HepG2 (cell line): ENCODE results near the gene AGBL1. TPM values are rescaled to one million over a fixed set of nuclear protein-coding genes. Genes with fewer than 3 reads are reported as not detected.

Experiments
- ATAC-seq: fragments of 200-7000 bp; cut with Tn5 transposase; 3 replicates; pipeline ENCODE4 v1.9.1; 2020; ENCODE audit warnings: mild to moderate bottlenecking, moderate library complexity
- BruUV-seq: library from RNA; stranded (reverse); fragments of 400-500 nt; replicated peaks from 2 replicates; lab custom pipeline; 2021; lab: Mats Ljungman, UMichigan
- CTCF ChIA-PET: fragments of 300-600 bp; formaldehyde crosslinking; extraction: SDS; loops from one replicate; lab custom pipeline; 2021; ENCODE audit warnings: low total read pairs, inconsistent platforms, low intra/inter-chr PET ratio; lab: Yijun Ruan, JAX
- POLR2A ChIA-PET: fragments of 350-600 bp; sonication (Branson Sonifier 250); formaldehyde crosslinking; loops from one replicate; lab custom pipeline; 2020; ENCODE audit warnings: antibody characterized with exemption, inconsistent platforms; lab: Yijun Ruan, JAX
- DNase-seq: peaks from one replicate; pipeline ENCODE4 v3.0.0-alpha.2; 2015; ENCODE audit warnings: low spot score
- FAIRE-seq: peaks from 3 replicates; lab custom pipeline; 2011; peaks lifted over from hg19 to GRCh38; lab: Jason Lieb, UNC
- H2AFZ ChIP-seq: one replicate; pipeline ENCODE4 v1.6.1; 2011; ENCODE audit warnings: low read length, inconsistent platforms
- H3K27ac ChIP-seq: fragments of 300-600 bp; 3 replicates; pipeline ENCODE4 v1.8.0; 2011; ENCODE audit warnings: mixed run types, mild to moderate bottlenecking, mixed read lengths, low read length, inconsistent platforms; ENCODE audit not compliant: insufficient read depth; ENCODE audit errors: extremely low read length
- H3K27me3 ChIP-seq, 2 experiments: fragments of 200-600 bp in 1 of 2; 2 replicates in 1 of 2; 3 replicates in 1 of 2; pipeline versions ENCODE4 v1.6.0 to v1.8.0; 2011; ENCODE audit warnings: low read length in 2 of 2, mild to moderate bottlenecking in 2 of 2, moderate library complexity in 2 of 2, inconsistent platforms in 1 of 2; ENCODE audit not compliant: insufficient read depth in 2 of 2, control insufficient read depth in 1 of 2
- H3K36me3 ChIP-seq, 2 experiments: fragments of 200-600 bp in 1 of 2; replicated peaks in 1 of 2; 2 replicates in 1 of 2; 3 replicates in 1 of 2; pipeline versions ENCODE4 v1.5.1 to v1.8.0; 2011; ENCODE audit warnings: low read length in 2 of 2, inconsistent platforms in 1 of 2; ENCODE audit not compliant: insufficient read depth in 2 of 2, control insufficient read depth in 1 of 2
- H3K4me1 ChIP-seq: 2 replicates; pipeline ENCODE4 v1.5.1; 2012; ENCODE audit warnings: low read length, inconsistent platforms; ENCODE audit not compliant: insufficient read depth
- H3K4me2 ChIP-seq: 2 replicates; pipeline ENCODE4 v1.6.0; 2011; ENCODE audit warnings: low read depth, low read length, inconsistent platforms
- H3K4me3 ChIP-seq, 3 experiments: fragments of 200-600 bp in 1 of 3; sonication (generic), shearing (Covaris generic) in 1 of 3; replicated peaks in 1 of 3; 2 replicates each; pipeline ENCODE4 v1.5.1; 2011 to 2016; ENCODE audit warnings: low read length in 3 of 3, inconsistent platforms in 2 of 3, low read depth in 2 of 3, mild to moderate bottlenecking in 2 of 3, control low read depth in 1 of 3, mixed read lengths in 1 of 3; ENCODE audit not compliant: insufficient read depth in 1 of 3
- H3K79me2 ChIP-seq: one replicate; pipeline ENCODE4 v1.6.1; 2011; ENCODE audit warnings: low read length, inconsistent platforms; ENCODE audit not compliant: insufficient read depth
- H3K9ac ChIP-seq: 2 replicates; pipeline ENCODE4 v1.6.0; 2011; ENCODE audit warnings: mild to moderate bottlenecking, low read depth, low read length, inconsistent platforms; ENCODE audit not compliant: insufficient read depth
- H3K9me3 ChIP-seq: 2 replicates; pipeline ENCODE4 v1.5.1; 2012; ENCODE audit warnings: mild to moderate bottlenecking, low read length
- H4K20me1 ChIP-seq: 2 replicates; pipeline ENCODE4 v1.6.0; 2011; ENCODE audit warnings: inconsistent platforms, mild to moderate bottlenecking, low read length, moderate library complexity; ENCODE audit not compliant: insufficient read depth
- ARID5B ChIP-seq: IDR thresholded peaks from 2 replicates; pipeline ENCODE4 v1.4.0; 2020; ENCODE audit warnings: mild to moderate bottlenecking, missing genetic modification reagents
- FOXC1 ChIP-seq: sonication (generic); formaldehyde crosslinking; IDR thresholded peaks from 2 replicates; pipeline ENCODE4 v1.8.0; 2022; ENCODE audit warnings: mild to moderate bottlenecking, missing genetic modification reagents, borderline replicate concordance
- KDM1A ChIP-seq: IDR thresholded peaks from 2 replicates; pipeline ENCODE4 v1.6.1; 2016; ENCODE audit warnings: missing compliant biosample characterization
- REXO4 ChIP-seq: sonication (generic); formaldehyde crosslinking; IDR thresholded peaks from 2 replicates; pipeline ENCODE4 v1.8.0; 2022; ENCODE audit warnings: missing genetic modification reagents, mild to moderate bottlenecking, borderline replicate concordance
- SAFB2 ChIP-seq: sonication (generic); formaldehyde crosslinking; IDR thresholded peaks from 2 replicates; pipeline ENCODE4 v1.5.1; 2020; ENCODE audit warnings: missing genetic modification reagents, low read depth, mild to moderate bottlenecking, borderline replicate concordance
- SALL1 ChIP-seq: sonication (generic); formaldehyde crosslinking; IDR thresholded peaks from 2 replicates; pipeline ENCODE4 v1.8.0; 2022; ENCODE audit warnings: mild to moderate bottlenecking, missing genetic modification reagents
- TBP ChIP-seq: sonication (generic); formaldehyde crosslinking; IDR thresholded peaks from 2 replicates; pipeline ENCODE4 v1.5.0; 2020; ENCODE audit warnings: missing genetic modification reagents
- ZBTB49 ChIP-seq: sonication (generic); formaldehyde crosslinking; IDR thresholded peaks from 2 replicates; pipeline ENCODE4 v1.4.0; 2020; ENCODE audit warnings: missing genetic modification reagents, borderline replicate concordance
- ZFP90 ChIP-seq: sonication (generic); formaldehyde crosslinking; IDR thresholded peaks from 2 replicates; pipeline ENCODE4 v1.8.0; 2022; ENCODE audit warnings: missing genetic modification reagents, mild to moderate bottlenecking, inconsistent platforms, borderline replicate concordance
- ZMAT5 ChIP-seq: sonication (generic); formaldehyde crosslinking; IDR thresholded peaks from 2 replicates; pipeline ENCODE4 v1.5.0; 2020; ENCODE audit warnings: mild to moderate bottlenecking, low read depth, missing genetic modification reagents, borderline replicate concordance
- ZNF468 ChIP-seq: sonication (generic); formaldehyde crosslinking; IDR thresholded peaks from 2 replicates; pipeline ENCODE4 v1.8.0; 2022; ENCODE audit warnings: mild to moderate bottlenecking, moderate library complexity, missing genetic modification reagents
- ZNF687 ChIP-seq: sonication (generic); formaldehyde crosslinking; IDR thresholded peaks from 2 replicates; pipeline ENCODE4 v1.5.1; 2020; ENCODE audit warnings: mild to moderate bottlenecking, missing genetic modification reagents, moderate library complexity
- ZNF747 ChIP-seq: sonication (generic); formaldehyde crosslinking; IDR thresholded peaks from 2 replicates; pipeline ENCODE4 v1.8.1; 2023; ENCODE audit warnings: missing genetic modification reagents, mild to moderate bottlenecking, borderline replicate concordance
- in situ Hi-C: cut with HindIII; loops from 2 replicates; pipeline ENCODE4 v1.10.0; 2017; ENCODE audit warnings: low pct_unique_long_range_greater_than_20kb; ENCODE audit not compliant: extremely low pct_ligation_motif_present
- intact Hi-C: fragments of 100-400 bp; cut with micrococcal nuclease; formaldehyde crosslinking; loops from one replicate; pipeline ENCODE4 v1.10.0; 2022; ENCODE audit not compliant: unreplicated experiment
- polyA plus RNA-seq, 8 experiments: library from polyadenylated mRNA; depleted of rRNA in 3 of 8; stranded (reverse) in 7 of 8; unstranded in 1 of 8; fragments of >200 nt; fragmentation: Illumina TruSeq in 4 of 8; extraction: Trizol in 4 of 8; gene quantifications; 2 replicates each; pipeline versions ENCODE4 v1.2.1 to v1.2.3, GENCODE V29; 2011 to 2016; ENCODE audit warnings: low read depth in 4 of 8, missing spikeins in 1 of 8, mixed read lengths in 1 of 8; ENCODE audit not compliant: insufficient read depth in 1 of 8
- total RNA-seq, 5 experiments: library from RNA; depleted of rRNA; stranded (reverse); fragments of >200 nt; fragmentation: Illumina TruSeq; extraction: Trizol; gene quantifications; 2 replicates each; pipeline ENCODE4 v1.2.3, GENCODE V29; 2016; ENCODE audit warnings: low read depth in 1 of 5
- TF ChIP-seq, protein P1 (sequence below): IDR thresholded peaks from 2 replicates; pipeline ENCODE4 v1.6.1; 2016

The AGBL1 gene
- total and polyA plus RNA-seq, 2 of the 13 experiments (the other 11 are each of a cell fraction or from before 2014, with no cell fraction given): 0.01 TPM; not detected in 1

GRCh38 chr15:86355361-86355760, 275.7 kb downstream of the AGBL1 start:
- no peaks in the 10 kb centered on the region for H3K36me3 ChIP-seq
- in situ Hi-C loops (no loop called here), intact Hi-C loops (no loop called here)
- POLR2A ChIA-PET: no interaction called here
- H3K79me2 ChIP-seq: no peaks in the 10 kb centered on the region
- H3K9ac ChIP-seq: no peak overlapping the region
- H3K4me1 ChIP-seq: no peaks in the 10 kb centered on the region
- H3K4me2 ChIP-seq: no peak overlapping the region
- H3K27ac ChIP-seq: no peak overlapping the region
- BruUV-seq: no TSS peak
- no peak for ATAC-seq
- no peak for DNase-seq
- H3K4me3 ChIP-seq: no peak overlapping the region
- CTCF ChIA-PET: no interaction called here
- H3K27me3 ChIP-seq: no peaks in the 10 kb centered on the region
- H2AFZ ChIP-seq: no peak overlapping the region
- no peak for FAIRE-seq
- H3K9me3 ChIP-seq: peaks cover 70% of the 10 kb centered on the region
- H4K20me1 ChIP-seq: no peaks in the 10 kb centered on the region
- TF ChIP-seq SALL1: no peak
- TF ChIP-seq, protein P1, sequence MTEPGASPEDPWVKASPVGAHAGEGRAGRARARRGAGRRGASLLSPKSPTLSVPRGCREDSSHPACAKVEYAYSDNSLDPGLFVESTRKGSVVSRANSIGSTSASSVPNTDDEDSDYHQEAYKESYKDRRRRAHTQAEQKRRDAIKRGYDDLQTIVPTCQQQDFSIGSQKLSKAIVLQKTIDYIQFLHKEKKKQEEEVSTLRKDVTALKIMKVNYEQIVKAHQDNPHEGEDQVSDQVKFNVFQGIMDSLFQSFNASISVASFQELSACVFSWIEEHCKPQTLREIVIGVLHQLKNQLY (CRISPR knock-in tag): no peak
- no peak for TF ChIP-seq SAFB2 (CRISPR knock-in tag)
- TF ChIP-seq ZNF687 (CRISPR knock-in tag): no peak
- TF ChIP-seq ZNF468 (CRISPR knock-in tag): no peak
- TF ChIP-seq TBP (CRISPR knock-in tag): no peak
- no peak for TF ChIP-seq ZMAT5 (CRISPR knock-in tag)
- no peak for TF ChIP-seq ARID5B (CRISPR knock-in tag)
- TF ChIP-seq REXO4 (CRISPR knock-in tag): no peak
- TF ChIP-seq ZBTB49: no peak
- no peak for TF ChIP-seq FOXC1 (CRISPR knock-in tag)
- no peak for TF ChIP-seq ZNF747 (CRISPR knock-in tag)
- no peak for TF ChIP-seq KDM1A (CRISPR knock-in tag)
- TF ChIP-seq ZFP90 (CRISPR knock-in tag): no peak
